HCT116 (cell line): ENCODE data around the gene OR5D13. TPM values are rescaled to one million over a fixed set of nuclear protein-coding genes. Genes with fewer than 3 reads are reported as not detected.

Source experiments
- ATAC-seq: fragments of 200-7000 bp; cut with Tn5 transposase; 2 replicates; pipeline ENCODE4 v1.9.1; 2020; ENCODE audit warnings: mild to moderate bottlenecking, moderate library complexity
- Bru-seq: library from RNA; stranded (reverse); fragments of 400-500 nt; gene quantifications from one replicate; lab custom pipeline; 2021; lab: Mats Ljungman, UMichigan
- BruChase-seq, 2 experiments: library from RNA; stranded (reverse); fragments of 400-500 nt; gene quantifications; one replicate each; lab custom pipeline; 2021; lab: Mats Ljungman, UMichigan
- BruUV-seq: library from RNA; stranded (reverse); fragments of 400-500 nt; replicated peaks from 2 replicates; lab custom pipeline; 2021; lab: Mats Ljungman, UMichigan
- CTCF ChIA-PET: fragments of 300-600 bp; sonication (Branson Sonifier 250); formaldehyde crosslinking; loops from one replicate; lab custom pipeline; 2021; ENCODE audit warnings: antibody characterized with exemption; lab: Charles Lee
- POLR2A ChIA-PET: fragments of 300-600, 350-600 bp; sonication (Branson Sonifier 250); formaldehyde crosslinking; loops from one replicate; lab custom pipeline; 2021; ENCODE audit warnings: antibody characterized with exemption; lab: Charles Lee
- RAD21 ChIA-PET, 2 experiments: fragments of 300-600 bp; sonication (Branson Sonifier 250); formaldehyde crosslinking; loops; one replicate each; lab custom pipeline; 2023; ENCODE audit warnings: low total read pairs in 2 of 2; ENCODE audit not compliant: uncharacterized antibody in 2 of 2, unreplicated experiment in 2 of 2, low non-redundant PET in 1 of 2; lab: Charles Lee
- DNase-seq: peaks from one replicate; pipeline ENCODE4 v3.0.0-alpha.2; 2010; ENCODE audit warnings: low read depth, low spot score
- H2AFZ ChIP-seq: fragments of 200-600 bp; shearing (Covaris generic), sonication (generic); 2 replicates; pipeline ENCODE4 v1.6.1; 2017; ENCODE audit warnings: low read depth, mixed run types, mixed read lengths, antibody characterized with exemption, low read length; ENCODE audit not compliant: poor library complexity, severe bottlenecking
- H3K27ac ChIP-seq: 2 replicates; pipeline ENCODE4 v1.5.1; 2012; ENCODE audit warnings: low read depth, low read length
- H3K27me3 ChIP-seq: fragments of 200-600 bp; sonication (generic); 2 replicates; pipeline ENCODE4 v1.6.1; 2016; ENCODE audit warnings: mixed run types, low read length, mixed read lengths; ENCODE audit not compliant: insufficient read depth
- H3K36me3 ChIP-seq, 2 experiments: fragments of 200-500 bp in 1 of 2; fragments of 200-600 bp in 1 of 2; sonication (Bioruptor generic) in 1 of 2; sonication (generic) in 1 of 2; 2 replicates each; pipeline versions ENCODE4 v1.5.1 to v1.6.1; 2014 to 2016; ENCODE audit warnings: low read length in 2 of 2, inconsistent platforms in 1 of 2, mixed read lengths in 1 of 2, mixed run types in 1 of 2; ENCODE audit not compliant: insufficient read depth in 2 of 2, control insufficient read depth in 1 of 2
- H3K4me1 ChIP-seq, 2 experiments: fragments of 200-600 bp in 1 of 2; sonication (generic) in 1 of 2; 2 replicates each; pipeline versions ENCODE4 v1.5.1 to v1.6.1; 2012 to 2017; ENCODE audit warnings: low read length in 2 of 2, inconsistent platforms in 1 of 2, mild to moderate bottlenecking in 1 of 2, mixed read lengths in 1 of 2, mixed run types in 1 of 2, moderate library complexity in 1 of 2; ENCODE audit not compliant: insufficient read depth in 2 of 2, control insufficient read depth in 1 of 2
- H3K4me2 ChIP-seq: fragments of 200-600 bp; sonication (generic); 2 replicates; pipeline ENCODE4 v1.6.1; 2017; ENCODE audit warnings: mixed run types, low read length, mixed read lengths
- H3K4me3 ChIP-seq, 2 experiments: fragments of 200-600 bp in 1 of 2; sonication (generic) in 1 of 2; replicated peaks in 1 of 2; 2 replicates each; pipeline ENCODE4 v1.5.1; 2011 to 2016; ENCODE audit warnings: low read length in 2 of 2, control low read depth in 1 of 2, low read depth in 1 of 2, mild to moderate bottlenecking in 1 of 2, mixed read lengths in 1 of 2, mixed run types in 1 of 2
- H3K79me2 ChIP-seq: fragments of 200-600 bp; sonication (generic); 2 replicates; pipeline ENCODE4 v1.6.1; 2017; ENCODE audit warnings: mild to moderate bottlenecking, mixed run types, low read length, moderate library complexity, mixed read lengths; ENCODE audit not compliant: insufficient read depth
- H3K9ac ChIP-seq: fragments of 200-600 bp; sonication (generic); 2 replicates; pipeline ENCODE4 v1.6.1; 2016; ENCODE audit warnings: low read length, mixed read lengths
- H3K9me2 ChIP-seq: fragments of 200-600 bp; sonication (generic), shearing (Covaris generic); 2 replicates; pipeline ENCODE4 v1.6.1; 2017; ENCODE audit warnings: mixed run types, mild to moderate bottlenecking, moderate library complexity; ENCODE audit not compliant: insufficient read depth
- H3K9me3 ChIP-seq, 2 experiments: fragments of 200-500 bp in 1 of 2; fragments of 200-600 bp in 1 of 2; sonication (Bioruptor generic) in 1 of 2; sonication (generic) in 1 of 2; 2 replicates each; pipeline ENCODE4 v1.6.1; 2014 to 2017; ENCODE audit warnings: low read length in 2 of 2, mixed read lengths in 2 of 2, inconsistent platforms in 1 of 2, low read depth in 1 of 2, mild to moderate bottlenecking in 1 of 2, mixed run types in 1 of 2, moderate library complexity in 1 of 2; ENCODE audit not compliant: control insufficient read depth in 1 of 2, insufficient read depth in 1 of 2
- H4K20me1 ChIP-seq: fragments of 200-600 bp; sonication (generic), shearing (Covaris generic); 2 replicates; pipeline ENCODE4 v1.6.1; 2017; ENCODE audit warnings: mixed run types, mild to moderate bottlenecking, moderate library complexity; ENCODE audit not compliant: insufficient read depth
- ATF3 ChIP-seq: IDR thresholded peaks from 2 replicates; pipeline ENCODE4 v1.6.1; 2012
- CBX3 ChIP-seq: IDR thresholded peaks from 2 replicates; pipeline ENCODE4 v1.6.1; 2012; ENCODE audit warnings: low read depth
- EGR1 ChIP-seq: IDR thresholded peaks from 2 replicates; pipeline ENCODE4 v1.6.1; 2012; ENCODE audit warnings: low read depth
- ELF1 ChIP-seq: IDR thresholded peaks from 2 replicates; pipeline ENCODE4 v1.6.1; 2012; ENCODE audit warnings: low read depth, borderline replicate concordance
- EZH2phosphoT487 ChIP-seq: fragments of 200-600 bp; IDR thresholded peaks from 2 replicates; pipeline ENCODE4 v1.6.1; 2018; ENCODE audit warnings: antibody characterized with exemption, borderline replicate concordance
- JUND ChIP-seq: IDR thresholded peaks from 2 replicates; pipeline ENCODE4 v1.6.1; 2012
- MAX ChIP-seq: IDR thresholded peaks from 2 replicates; pipeline ENCODE4 v1.6.1; 2012
- RAD21 ChIP-seq: IDR thresholded peaks from 2 replicates; pipeline ENCODE4 v1.6.1; 2012; ENCODE audit warnings: low read depth, mild to moderate bottlenecking
- REST ChIP-seq: IDR thresholded peaks from 2 replicates; pipeline ENCODE4 v1.6.1; 2012; ENCODE audit warnings: low read depth
- SRF ChIP-seq: IDR thresholded peaks from 2 replicates; pipeline ENCODE4 v1.6.1; 2012; ENCODE audit warnings: low read depth
- intact Hi-C: fragments of 100-400 bp; cut with micrococcal nuclease; formaldehyde crosslinking; loops from 2 replicates; pipeline ENCODE4 v1.10.0; 2022
- long read RNA-seq: library from polyadenylated mRNA; unstranded; transcript quantifications from one replicate; pipeline ENCODE4 v2.0.0, GENCODE V29; 2021; ENCODE audit not compliant: unreplicated experiment
- polyA plus RNA-seq: library from polyadenylated mRNA; unstranded; fragments of >200 nt; gene quantifications from 2 replicates; pipeline ENCODE4 v1.2.1, GENCODE V29; 2012; ENCODE audit warnings: missing spikeins
- total RNA-seq: library from RNA; stranded (reverse); gene quantifications from one replicate; pipeline ENCODE4 v1.2.1, GENCODE V29; 2021; ENCODE audit not compliant: unreplicated experiment

OR5D13 gene
- not detected for total RNA-seq
- not detected in 2 replicates for polyA plus RNA-seq
- not detected for Bru-seq, nascent RNA
- BruChase-seq, experiment 1, labeled RNA remaining after a 6-hour chase, result not detected
- not detected for BruChase-seq, experiment 2, labeled RNA remaining after a 2-hour chase
- long read RNA-seq, result 0 reads

- H3K27me3 ChIP-seq, result no peaks in the 10 kb centered on the region
- BruUV-seq, result no TSS peak
- H2AFZ ChIP-seq, result no peak within 1 kb of the TSS
- no peak within 1 kb of the TSS for H3K4me2 ChIP-seq
- ChIA-PET POLR2A (no interaction called here), RAD21 (no interaction called here), CTCF (no interaction called here)
- no peaks in the 10 kb centered on the region for H3K36me3 ChIP-seq
- no peak within 1 kb of the TSS for H3K27ac ChIP-seq
- intact Hi-C loops, result no loop called here
- ATAC-seq (no peak), DNase-seq (no peak)
- no peaks in the 10 kb centered on the region for H3K4me1 ChIP-seq
- peaks cover 0 to 15% of the 10 kb centered on the region in 2 experiments; a peak in 2 of 4 replicates for H3K9me3 ChIP-seq
- H4K20me1 ChIP-seq, result no peaks in the 10 kb centered on the region
- no peak within 1 kb of the TSS for H3K4me3 ChIP-seq
- no peaks in the 10 kb centered on the region for H3K9me2 ChIP-seq
- TF ChIP-seq REST (no peak), RAD21 (no peak), CBX3 (no peak), SRF (no peak), MAX (no peak), ELF1 (no peak), EGR1 (no peak), ATF3 (no peak), EZH2phosphoT487 (no peak), JUND (no peak)
- H3K9ac ChIP-seq, result no peak within 1 kb of the TSS
- H3K79me2 ChIP-seq, result no peaks in the 10 kb centered on the region
Observed at GRCh38 chr11:55773138-55773537, at the start of gene OR5D13. OR5D13 (plus strand) TSS chr11:55773438; CDS start chr11:55773438, 0 bp downstream.
